Stimulated activated naive CD8-positive, alpha-beta T cell treated with anti-CD3 and anti-CD28 coated beads, Interleukin-15, Interleukin-2, amounts not matched to agents 100 U/mL and 50 U/mL, for 24 hours (primary cell): ENCODE data around the gene FOXL3.
"Not testable (repeated sequence)": the region's sequence is repeated elsewhere in the genome, so short reads cannot be mapped to it uniquely, and the experiment has no call there.

Source experiments
- ATAC-seq: fragments of 150-1000 bp; cut with Tn5 transposase; one replicate; pipeline ENCODE4 v1.10.0; 2021
- DNase-seq: peaks from one replicate; pipeline ENCODE4 v3.0.0; 2021

The FOXL3 gene

DNA sequence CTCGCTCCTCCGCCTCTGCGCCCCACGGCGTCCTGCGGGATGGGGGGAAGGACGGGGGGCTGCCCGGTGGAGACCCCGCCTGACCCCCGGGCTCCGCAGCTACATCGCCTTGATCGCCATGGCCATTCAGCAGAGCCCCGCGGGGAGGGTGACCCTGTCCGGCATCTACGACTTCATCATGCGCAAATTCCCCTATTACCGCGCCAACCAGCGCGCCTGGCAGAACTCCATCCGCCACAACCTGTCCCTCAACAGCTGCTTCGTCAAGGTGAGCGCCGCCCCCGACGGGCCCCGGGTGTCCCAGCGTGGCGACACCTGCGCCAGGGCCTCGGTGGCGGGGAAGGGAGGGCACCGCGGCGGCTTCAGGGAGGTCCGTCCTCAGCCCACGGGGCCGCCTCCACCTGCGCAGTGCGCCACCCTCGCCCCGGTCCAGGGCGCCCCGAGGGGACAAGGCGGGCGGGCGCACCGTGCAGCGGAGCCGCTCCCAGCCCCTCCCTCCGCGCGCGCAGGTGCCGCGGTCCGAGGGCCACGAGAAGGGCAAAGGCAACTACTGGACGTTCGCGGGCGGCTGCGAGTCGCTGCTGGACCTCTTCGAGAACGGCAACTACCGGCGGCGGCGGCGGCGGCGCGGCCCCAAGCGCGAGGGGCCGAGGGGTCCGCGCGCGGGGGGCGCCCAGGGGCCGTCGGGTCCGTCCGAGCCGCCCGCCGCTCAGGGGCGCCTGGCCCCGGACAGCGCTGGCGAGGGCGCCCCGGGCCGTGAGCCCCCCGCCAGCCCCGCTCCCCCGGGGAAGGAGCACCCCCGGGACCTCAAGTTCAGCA is 793 bp downstream of the FOXL3 start:
- ATAC-seq (no peak), DNase-seq (no peak)

DNA sequence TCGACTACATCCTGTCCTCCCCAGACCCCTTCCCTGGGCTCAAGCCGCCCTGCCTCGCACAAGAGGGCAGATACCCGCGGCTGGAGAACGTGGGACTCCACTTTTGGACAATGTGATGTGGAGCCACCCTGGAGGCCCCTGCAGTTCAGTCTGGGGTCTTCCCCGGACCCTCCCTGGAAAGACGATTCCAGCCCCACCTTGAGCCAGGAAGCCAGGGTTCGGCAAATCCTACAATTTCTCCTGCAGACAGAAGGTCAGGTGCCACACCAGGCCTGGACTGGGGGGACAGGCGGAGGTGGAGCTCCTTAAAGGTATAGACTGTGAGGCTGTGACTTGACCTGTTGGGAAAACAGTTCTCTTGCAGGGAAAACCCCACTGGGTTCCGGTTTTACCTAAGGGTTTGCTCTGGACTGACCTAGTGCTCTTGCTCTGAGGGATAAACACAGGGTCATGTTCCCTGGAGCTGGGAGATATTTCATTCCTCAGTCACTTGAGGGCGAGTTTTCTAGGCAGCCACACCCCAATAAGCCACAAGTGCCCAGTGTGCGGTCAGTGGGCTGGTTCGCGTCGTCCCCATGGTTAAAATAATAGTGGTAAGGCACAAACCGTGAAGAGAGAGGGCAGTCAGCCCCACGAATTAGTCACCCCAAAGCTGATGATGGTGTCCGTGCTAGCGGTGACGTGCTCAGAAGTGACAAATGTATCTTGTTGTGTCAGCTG is 1.6 kb downstream of the FOXL3 start:
- DNase-seq (no peak), ATAC-seq (no peak)

DNA sequence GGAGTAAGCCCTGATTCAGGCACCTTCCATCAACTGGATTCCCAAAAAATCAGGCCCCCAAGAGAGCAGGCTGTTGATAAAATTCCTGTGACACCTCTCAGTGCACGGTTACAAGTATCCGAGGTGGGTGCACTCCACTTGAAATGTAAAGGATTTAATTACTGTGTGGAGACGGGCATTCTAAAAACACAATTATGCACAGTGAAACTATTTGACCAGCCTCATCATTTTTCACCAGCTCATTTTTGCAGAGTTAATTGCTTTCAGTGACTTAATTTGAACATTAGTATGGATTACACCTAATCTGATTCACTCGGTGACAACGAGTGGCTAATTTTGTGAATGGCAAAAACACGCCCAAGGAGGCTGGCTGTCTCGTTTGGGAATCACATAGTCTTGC is 2.3 kb downstream of the FOXL3 start:
- no peak for DNase-seq
- ATAC-seq: no peak

DNA sequence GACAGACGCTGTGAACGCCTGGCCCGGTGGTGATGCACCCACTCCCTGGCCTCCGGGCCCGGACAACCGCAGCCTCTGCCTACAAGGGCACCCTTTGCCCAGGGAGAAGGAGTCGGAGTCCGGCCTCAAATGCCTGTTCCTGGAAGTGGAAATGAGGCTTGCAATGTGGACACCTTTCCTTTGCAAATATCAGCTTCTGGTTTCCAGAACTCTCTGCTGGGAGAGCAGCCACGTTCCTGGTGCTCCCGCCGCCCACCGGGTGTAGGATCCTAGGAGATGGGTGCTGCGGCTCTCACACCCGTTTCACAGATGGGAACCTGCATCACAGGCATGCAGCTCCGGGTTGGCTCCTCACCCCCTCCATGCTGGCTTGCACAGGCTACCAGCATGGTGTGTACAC is 2.9 kb downstream of the FOXL3 start:
- ATAC-seq (no peak), DNase-seq (no peak)

DNA sequence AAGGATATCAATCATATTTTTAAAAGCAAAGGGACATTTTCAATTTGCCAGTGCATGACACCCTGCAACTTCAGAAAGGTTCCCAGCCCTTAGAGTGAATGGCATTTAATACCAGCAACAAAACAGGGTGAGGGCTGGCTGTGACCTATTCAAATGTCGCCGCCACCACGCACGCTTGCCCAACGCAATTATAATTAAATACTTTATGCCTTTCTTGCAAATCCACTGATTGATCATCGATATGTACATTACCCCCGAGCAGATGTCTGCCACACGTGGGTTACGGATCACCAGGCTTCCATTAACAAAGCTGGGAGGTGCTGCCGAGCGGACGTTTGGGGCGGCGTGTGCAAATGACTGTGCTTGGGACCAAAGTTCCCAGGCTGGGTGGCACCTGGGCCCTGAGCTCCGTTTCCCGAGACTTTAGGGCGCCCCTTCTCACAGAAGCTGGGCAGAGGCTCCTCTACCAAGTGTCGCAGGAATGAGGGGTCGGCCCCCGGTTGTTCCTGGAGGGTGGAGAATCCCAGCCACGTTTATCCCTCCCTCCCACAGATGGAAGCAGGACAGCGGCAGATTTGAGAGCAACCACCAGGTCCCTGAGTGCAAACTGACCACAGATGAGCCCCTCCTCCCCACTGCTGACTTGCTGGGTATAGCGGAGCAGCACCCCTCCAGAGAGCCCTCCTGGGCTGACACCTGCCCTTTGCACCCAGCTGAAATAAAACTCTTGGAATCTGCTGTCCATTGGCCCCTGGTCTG is 3.9 kb downstream of the FOXL3 start:
- no peak for DNase-seq
- no peak for ATAC-seq

DNA sequence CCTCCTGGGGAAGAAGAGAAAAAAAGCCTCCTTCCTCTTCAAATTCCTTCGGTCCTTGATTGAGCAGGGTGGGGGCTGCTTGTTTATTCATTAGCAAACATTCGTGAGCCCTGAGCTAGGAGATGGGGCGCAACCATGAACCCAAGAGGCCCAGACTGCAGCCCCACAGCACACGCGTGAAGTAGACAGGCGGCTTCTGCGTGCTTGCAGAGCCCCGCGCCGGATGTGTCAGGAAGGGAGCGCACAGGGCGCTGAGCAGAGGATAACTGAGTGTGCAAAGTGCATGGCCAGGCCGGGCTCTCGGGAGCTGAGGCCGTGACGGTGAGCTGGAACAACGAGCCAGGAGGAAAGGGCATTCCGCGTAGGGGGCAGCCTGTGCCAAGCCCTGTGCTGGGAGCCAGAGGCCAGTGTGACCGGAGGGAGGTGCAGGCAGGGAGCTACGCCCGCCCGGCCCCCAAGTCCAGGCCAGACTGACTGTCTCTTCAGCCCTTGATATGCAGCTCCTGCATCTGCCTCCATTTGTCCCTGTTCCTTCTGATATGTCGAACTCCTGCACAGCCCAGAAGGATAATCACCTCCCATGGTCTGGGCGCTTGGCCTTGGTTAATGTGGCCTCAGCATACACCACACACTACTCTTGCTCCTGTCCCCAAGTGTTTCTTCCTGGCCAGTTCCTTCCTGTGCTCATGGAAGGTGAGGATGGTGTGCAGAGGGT is 4.6 kb downstream of the FOXL3 start:
- no peak for ATAC-seq
- DNase-seq: no peak

DNA sequence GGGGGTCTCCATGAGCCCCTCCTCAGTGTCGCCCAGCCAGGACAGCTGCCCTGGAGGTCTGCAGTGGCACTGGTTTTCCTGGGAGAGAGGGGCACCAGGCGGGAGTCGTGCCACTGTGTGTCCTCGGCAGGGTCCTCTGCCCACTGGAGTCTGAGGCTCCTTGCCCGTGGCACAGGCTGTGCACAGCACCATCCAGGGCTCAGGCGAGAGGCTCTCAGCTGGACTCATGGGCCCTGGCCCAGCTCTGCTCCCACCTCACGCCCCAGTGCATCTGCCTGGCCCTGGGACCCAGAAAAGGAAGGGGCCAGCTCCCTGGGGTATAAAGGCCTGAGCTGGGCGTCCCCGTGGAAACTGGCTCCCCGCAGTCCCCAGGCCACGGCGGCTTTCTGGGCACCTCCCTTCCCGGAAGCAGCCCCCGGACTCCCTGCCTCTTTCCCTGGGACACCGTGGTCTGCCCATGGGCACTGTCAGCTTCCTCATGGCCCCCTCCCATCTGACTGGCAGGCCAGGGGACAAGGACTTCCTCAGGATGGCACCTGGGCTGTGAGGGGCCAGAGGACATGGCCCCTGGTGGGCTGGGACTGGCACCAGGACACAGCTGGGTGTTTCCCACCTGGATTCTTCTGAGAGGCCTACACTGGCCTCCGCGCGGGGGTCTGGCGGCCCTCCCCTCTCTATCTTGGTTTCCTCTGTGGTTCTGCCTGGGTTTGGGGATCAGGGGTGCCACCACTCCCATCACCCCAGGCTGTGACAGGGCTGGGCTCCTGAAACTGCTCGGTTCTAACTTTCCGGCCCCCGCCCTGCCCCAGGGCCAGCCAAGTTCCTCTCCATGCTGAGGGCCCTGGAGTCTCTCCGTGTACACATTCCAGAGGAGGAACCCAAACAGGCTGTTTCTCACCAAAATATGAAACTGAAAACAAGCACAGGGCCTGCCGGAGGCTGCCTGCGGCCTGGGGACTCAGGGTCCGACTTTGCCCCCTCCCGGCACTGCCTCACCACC is 5.5 kb downstream of the FOXL3 start:
- DNase-seq: no peak
- ATAC-seq: no peak

DNA sequence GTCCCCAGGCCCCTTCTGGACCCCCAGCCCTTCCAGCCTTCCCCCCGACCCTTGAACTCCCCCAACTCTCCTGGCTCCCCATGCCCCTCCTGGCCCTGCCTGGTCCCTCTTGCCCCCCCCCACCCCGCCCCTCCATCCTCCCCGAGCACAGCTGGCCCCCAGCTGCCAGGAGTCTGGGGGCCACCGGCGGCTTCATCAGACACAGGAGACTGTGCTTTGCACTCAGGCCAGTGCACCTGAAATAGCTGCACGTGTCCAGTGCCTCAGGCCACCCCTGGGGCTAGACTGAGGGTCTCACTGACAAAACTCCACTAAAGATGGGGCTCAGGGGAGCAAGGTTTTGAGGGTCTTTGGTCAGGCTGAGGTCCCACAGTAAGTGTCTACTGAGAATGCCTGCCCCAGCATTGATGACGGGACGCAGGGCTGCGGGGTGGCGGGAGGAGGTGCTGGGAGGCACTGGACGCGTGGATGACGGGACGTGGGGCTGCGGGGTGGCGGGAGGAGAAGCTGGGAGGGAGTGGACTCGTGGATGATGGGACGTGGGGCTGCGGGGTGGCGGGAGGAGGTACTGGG is 6.5 kb downstream of the FOXL3 start:
- ATAC-seq: no peak
- DNase-seq: no peak

DNA sequence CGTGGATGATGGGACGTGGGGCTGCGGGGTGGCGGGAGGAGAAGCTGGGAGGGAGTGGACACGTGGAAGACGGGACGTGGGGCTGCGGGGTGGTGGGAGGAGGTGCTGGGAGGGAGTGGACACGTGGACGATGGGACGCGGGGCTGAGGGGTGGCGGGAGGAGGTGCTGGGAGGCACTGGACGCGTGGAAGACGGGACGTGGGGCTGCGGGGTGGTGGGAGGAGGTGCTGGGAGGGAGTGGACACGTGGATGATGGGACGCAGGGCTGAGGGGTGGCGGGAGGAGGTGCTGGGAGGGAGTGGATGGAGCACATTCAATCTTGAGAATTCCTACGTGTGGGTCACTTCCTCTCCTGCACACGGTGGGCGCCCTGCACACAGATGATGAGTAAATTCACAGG is 7.2 kb downstream of the FOXL3 start:
- DNase-seq, ATAC-seq: not testable (repeated sequence)

DNA sequence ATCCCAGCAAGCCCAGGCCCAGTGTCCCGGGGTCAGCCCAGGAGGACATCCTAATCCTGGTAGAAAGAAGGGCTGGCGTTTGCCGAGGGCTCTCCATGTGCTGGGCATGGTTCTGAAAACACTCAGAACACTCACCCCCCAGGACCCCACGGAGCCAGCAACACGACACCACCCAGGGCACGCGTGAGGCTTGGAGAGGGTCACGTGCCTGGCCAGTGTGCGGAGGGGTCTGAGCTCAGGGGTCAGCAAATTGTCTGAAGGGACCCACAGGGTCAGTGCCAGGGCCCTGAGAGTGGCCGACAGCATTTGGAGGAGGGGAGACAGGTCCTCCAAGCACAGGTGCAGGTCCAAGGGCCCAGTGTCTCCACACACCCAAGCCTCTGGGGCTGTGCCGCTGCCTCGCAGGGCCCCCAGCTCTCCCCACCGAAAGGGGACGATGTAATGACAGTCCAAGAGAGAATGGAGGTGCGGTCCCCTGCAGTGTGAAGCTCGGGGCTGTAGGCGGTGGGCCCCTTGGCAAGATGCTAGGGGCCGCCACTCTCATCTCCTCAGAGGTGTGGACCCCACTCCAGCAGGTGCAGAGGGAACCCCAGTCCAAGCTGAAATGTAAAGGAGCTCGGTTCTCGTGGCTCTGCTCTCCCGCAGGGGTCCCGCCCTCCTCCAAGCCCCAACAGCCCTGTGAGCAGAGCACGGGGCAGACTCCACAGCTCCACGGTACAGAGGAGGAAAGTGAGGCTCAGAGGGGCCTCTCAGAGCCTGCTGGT is 7.8 kb downstream of the FOXL3 start:
- no peak for ATAC-seq
- no peak for DNase-seq

DNA sequence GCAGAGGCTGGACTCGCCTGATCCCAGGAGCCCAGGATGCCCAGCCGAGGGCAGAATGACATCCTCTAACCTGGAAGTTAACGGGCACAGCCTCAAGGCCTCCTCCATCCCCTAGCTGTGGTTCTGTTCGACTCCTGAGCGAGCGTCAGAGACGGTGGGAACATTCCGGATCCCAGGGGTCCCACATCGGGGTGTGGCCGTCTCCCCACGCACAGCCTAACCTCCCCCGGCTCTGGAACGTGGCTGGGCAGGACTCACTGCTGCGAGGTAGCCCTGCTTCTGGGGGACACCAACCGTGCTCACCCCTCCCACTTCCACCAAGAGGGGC is 8.4 kb downstream of the FOXL3 start:
- ATAC-seq: no peak
- no peak for DNase-seq

DNA sequence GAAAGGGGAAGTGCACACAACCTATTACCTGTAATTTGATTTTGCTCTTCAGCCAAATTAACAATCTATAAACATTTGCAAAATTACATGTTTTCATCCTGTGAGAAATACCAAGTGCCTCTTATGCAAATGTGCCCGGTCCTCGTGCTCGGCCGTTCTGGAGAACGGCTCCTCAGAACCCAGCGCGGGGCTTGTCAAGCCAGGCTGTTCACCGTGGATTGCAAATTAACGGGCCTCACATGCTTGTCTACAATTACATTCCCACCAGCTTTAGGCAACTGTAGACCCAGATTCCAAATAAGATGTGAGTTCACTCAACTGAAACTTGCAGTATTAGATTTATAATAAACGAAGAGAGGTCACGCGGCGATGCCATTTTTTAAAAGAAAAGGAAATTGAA is 8.8 kb downstream of the FOXL3 start:
- ATAC-seq (no peak), DNase-seq (no peak)

DNA sequence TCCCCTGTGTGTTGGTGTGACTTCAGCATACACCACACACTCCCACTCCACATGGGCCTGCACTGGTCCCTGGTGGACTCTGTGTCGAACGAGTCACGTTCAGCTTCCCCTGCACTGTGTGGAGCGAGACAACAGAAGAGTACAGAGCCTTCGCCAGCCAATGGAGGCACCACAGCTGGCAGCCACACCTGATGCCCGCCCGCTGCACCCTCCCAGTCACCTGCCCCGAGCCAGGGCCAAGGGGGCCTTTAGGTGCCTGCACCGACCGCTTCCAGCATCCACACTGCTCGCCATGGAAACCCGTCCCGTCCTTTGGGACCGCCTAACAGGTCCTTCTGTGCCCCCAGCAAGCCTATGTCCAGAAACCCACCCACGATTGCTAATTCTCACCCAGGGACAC is 9.2 kb downstream of the FOXL3 start:
- ATAC-seq: no peak
- no peak for DNase-seq

DNA sequence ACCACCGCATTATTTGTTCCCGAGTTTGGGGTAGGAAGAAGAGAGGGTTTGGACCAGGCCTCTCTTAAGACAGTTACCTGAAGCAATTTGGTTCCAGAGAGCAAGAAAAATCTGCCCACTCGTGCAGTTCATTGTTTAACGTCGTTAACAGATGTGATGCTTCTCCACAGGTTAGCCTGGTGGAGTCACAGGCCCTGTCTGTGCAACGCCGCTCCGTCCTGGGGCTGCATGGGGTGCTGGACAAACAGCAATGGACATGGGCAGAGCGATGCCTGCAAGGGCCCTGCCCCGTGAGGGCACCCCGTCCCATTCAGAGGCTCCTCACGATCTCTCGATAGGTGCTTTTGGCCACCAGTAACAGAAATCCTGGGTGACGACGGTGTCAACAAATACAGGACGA is 9.7 kb downstream of the FOXL3 start:
- ATAC-seq: no peak
- DNase-seq: no peak

DNA sequence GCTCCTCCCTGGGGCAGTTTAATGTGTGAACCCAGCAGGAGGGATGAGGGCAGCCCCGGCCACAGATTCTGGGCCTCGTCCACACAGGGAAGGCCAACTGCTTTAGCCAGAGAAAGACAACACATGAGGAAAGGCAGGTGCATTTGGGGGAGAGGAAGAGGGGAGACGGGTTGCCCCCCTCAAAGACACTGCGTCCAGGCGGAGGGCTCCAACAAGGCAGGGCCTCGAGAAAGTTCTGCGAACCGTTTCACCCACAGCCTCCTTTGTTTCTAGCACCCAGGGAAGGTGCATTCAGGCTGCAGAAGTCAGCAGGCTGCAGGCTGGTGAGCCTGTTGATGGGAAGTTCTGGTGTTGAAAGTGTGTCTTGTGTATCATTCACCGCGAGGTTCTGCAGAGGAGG is 10.1 kb downstream of the FOXL3 start:
- no peak for DNase-seq
- no peak for ATAC-seq

DNA sequence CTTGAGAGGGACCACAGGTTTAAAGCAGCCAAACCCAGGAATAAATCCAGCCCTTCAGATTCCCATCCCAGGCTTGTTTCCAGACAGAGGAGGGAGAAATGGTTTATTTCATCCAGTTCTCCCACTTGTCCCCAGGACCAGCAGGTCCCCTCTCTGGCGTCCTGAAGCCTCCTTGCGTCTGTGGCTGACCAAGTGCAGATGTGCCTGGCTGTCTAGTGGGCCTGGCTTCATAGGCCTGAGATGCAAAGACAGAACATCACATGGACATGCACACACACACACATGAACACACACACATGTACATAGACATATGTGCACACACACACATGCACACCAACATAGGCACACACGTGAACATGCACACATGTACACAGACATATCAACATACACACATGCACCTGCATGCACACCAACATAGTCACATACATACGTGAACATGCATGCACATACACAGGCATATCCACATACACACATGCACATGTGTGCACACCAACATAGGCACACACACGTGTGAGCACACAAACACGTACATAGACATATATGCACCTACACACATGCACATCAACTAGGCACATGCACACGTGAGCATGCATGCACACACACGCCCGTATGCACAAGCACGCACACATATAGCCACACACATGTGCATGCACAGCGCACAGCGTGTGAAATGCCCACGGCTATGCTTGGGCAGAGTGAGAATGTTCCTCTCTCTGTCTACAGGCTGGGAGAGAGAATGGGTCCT is 10.7 kb downstream of the FOXL3 start:
- ATAC-seq: no peak
- no peak for DNase-seq

DNA sequence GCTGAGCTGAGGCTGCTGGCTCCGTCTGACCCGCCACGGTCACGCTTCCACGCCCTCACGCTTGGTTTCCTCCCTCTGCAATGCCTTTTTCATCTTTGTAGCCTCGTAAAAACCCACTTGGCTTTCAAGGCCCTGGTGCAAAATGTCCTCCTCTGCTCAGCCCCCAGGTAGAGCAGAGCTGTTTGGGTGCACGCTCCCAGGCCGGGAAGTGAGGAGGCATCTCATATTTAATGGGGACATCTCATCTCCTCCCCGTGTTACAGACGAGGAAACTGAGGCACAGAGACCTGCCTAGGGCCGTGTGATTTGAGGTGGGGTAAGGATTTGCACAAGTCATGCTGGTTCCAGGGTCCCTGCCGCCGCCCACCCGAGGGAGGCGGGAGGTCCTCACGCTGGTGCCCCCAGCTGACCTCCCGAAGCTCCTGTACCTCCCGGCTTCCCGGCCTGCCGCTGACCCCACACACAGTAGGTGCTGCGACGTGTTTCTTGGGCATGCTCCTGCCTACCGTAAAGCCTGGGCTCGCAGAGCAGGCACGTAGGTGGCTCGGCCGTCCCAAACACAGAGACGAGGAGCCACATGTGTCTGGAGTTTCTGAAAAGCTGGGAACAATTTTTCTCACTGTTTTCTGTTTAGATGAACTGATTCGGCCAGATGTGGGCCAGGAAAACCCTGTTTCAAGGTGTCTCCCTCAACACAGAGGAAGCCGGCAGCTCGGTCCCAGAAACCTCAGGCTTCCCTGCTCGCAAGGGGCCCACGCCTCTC is 11.5 kb downstream of the FOXL3 start:
- DNase-seq (no peak), ATAC-seq (no peak)
